ENCODE measurements around the gene CCM2L. TPM values are rescaled to one million over a fixed set of nuclear protein-coding genes. Genes with fewer than 3 reads are reported as not detected.
A peak's percentile ranks its signal among the peaks of the same experiment; 100 is the strongest.

CCM2L gene
- polyA plus RNA-seq, 2 of the 4 experiments (the other 2 are of a cell fraction): 0.05 to 0.18 TPM

GRCh38 chr20:32019563-32020463 is 9.6 kb downstream of the CCM2L start (continued):
- TF ChIP-seq REST (IDR thresholded peaks at IDR 0.05) (no peak), CBX8 (IDR thresholded peaks at IDR 0.05) (no peak)

DNA sequence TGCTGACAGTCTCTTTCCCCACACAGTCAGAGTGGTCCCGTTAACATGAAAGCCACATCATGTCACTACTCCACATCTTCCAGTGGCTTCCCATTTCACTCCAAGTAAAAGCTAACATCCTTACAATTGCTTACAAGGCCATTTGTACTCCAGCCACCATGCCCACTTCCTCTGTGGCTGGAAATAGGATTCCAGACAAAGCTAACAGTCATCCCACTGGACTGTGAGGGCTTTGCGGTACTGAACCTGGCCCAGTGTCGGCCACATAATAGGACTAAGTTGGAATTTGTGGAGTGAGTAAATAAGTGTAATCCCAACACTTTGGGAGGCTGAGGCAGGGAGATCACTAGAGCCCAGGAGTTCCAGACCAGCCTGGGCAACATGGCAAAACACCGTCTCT is 10.9 kb downstream of the CCM2L start:
- Histone ChIP-seq H3K4me1 (peaks cover 4% of the 10 kb centered on the region; the same call in 1 of the 3 replicates), H3K27ac (no peak overlapping the region), H3K4me3 (no peak overlapping the region), H3K4me2 (no peak overlapping the region), H3K9me3 (no peaks in the 10 kb centered on the region)
- TF ChIP-seq HOXA7 (CRISPR knock-in tag; IDR thresholded peaks at IDR 0.05) (no peak), HES2 (IDR thresholded peaks at IDR 0.05) (no peak), HOXB13 (CRISPR knock-in tag; IDR thresholded peaks at IDR 0.05; ENCODE audit: low read depth) (no peak), CBX2 (IDR thresholded peaks at IDR 0.05; ENCODE audit: borderline replicate concordance, low read depth) (no peak), MAX (IDR thresholded peaks at IDR 0.05) (no peak), MAFK (IDR thresholded peaks at IDR 0.05; ENCODE audit: partially characterized antibody) (no peak), ZFP36 (IDR thresholded peaks at IDR 0.05; ENCODE audit: borderline replicate concordance, partially characterized antibody) (no peak), EP300 (IDR thresholded peaks at IDR 0.05) (no peak), NPAS2 (CRISPR knock-in tag; IDR thresholded peaks at IDR 0.05; ENCODE audit: borderline replicate concordance) (no peak), POLR2AphosphoS2 (conservative IDR thresholded peaks at IDR 0.05; ENCODE audit: low read length) (no peak)
- TF ChIP-seq, protein P1, sequence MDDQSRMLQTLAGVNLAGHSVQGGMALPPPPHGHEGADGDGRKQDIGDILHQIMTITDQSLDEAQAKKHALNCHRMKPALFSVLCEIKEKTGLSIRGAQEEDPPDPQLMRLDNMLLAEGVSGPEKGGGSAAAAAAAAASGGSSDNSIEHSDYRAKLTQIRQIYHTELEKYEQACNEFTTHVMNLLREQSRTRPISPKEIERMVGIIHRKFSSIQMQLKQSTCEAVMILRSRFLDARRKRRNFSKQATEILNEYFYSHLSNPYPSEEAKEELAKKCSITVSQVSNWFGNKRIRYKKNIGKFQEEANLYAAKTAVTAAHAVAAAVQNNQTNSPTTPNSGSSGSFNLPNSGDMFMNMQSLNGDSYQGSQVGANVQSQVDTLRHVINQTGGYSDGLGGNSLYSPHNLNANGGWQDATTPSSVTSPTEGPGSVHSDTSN (IDR thresholded peaks at IDR 0.05): no peak
- DNase-seq (ENCODE audit: low read depth in 1 of 2, low spot score in 1 of 2) (no peak), ATAC-seq (no peak), FAIRE-seq (no peak)
- WGBS (ENCODE audit: missing lambda C conversion rate): 52% methylated on average over 4 of the region's 4 CpGs
- POLR2A ChIA-PET: no interaction called here
- CTCF ChIA-PET: interaction anchor here (1.4 to 5.2 kb wide), 5 partner anchors 9 to 198 kb away, joined by 3 to 69 read pairs (median 10); no protein-coding TSS in a partner anchor

GRCh38 chr20:32024683-32025295 is 14.6 kb downstream of the CCM2L start:
- ATAC-seq (no peak), FAIRE-seq (no peak), DNase-seq (ENCODE audit: low read depth in 1 of 2, low spot score in 1 of 2) (no peak)
- H3K27ac ChIP-seq: no peak overlapping the region
- no peak overlapping the region for H3K4me2 ChIP-seq
- no peak overlapping the region for H3K4me3 ChIP-seq
- H3K4me1 ChIP-seq: no peaks in the 10 kb centered on the region
- CTCF ChIA-PET: interaction anchor here (0.7 to 2.5 kb wide), 6 partner anchors 10 to 205 kb away, joined by 3 to 10 read pairs (median 6); partner anchors contain the start of gene MYLK2
- WGBS (ENCODE audit: missing lambda C conversion rate): 64% methylated on average over 6 of the region's 6 CpGs
- no peaks in the 10 kb centered on the region for H3K9me3 ChIP-seq
- TF ChIP-seq RAD21 (conservative IDR thresholded peaks at IDR 0.05 in 1 of 2, IDR thresholded peaks at IDR 0.05 in 1 of 2): peak in 1 of 2 experiments; percentile 12; a peak in 1 of 5 replicates
- no peak for TF ChIP-seq ZNF302 (CRISPR knock-in tag; IDR thresholded peaks at IDR 0.05)
- POLR2A ChIA-PET: no interaction called here
